ENCODE data around the gene ACYP2.
"Not testable (repeated sequence)": the region's sequence is repeated elsewhere in the genome, so short reads cannot be mapped to it uniquely, and the experiment has no call there.

Gene ACYP2

GRCh38 chr2:54255230-54256090, 140.0 kb downstream of the ACYP2 start:
- no peak overlapping the region for H3K9ac ChIP-seq (ENCODE audit: insufficient read length)
- TF ChIP-seq POLR2AphosphoS5 (IDR thresholded peaks at IDR 0.05; ENCODE audit: borderline replicate concordance, low read depth, low read length), result no peak

GRCh38 chr2:54256091-54256694, 140.8 kb downstream of the ACYP2 start, which contains the start of gene TSPYL6:
Gene TSPYL6 (minus strand): TSS chr2:54256229. CDS start chr2:54256151, 78 bp downstream.
- no peak within 1 kb of the TSS for H3K27ac ChIP-seq
- no peak within 1 kb of the TSS for H3K4me3 ChIP-seq
- TF ChIP-seq FOXP2 (optimal IDR thresholded peaks at IDR 0.05; ENCODE audit: control extremely low read depth, extremely low read length, insufficient read depth) (no peak), EZH2 (IDR thresholded peaks at IDR 0.05) (no peak), POLR2AphosphoS5 (IDR thresholded peaks at IDR 0.05; ENCODE audit: borderline replicate concordance, low read depth, low read length) (no peak)
- H3K9ac ChIP-seq (ENCODE audit: insufficient read length), result no peak within 1 kb of the TSS
- H3K9me3 ChIP-seq (ENCODE audit: low read depth, low read length), result no peaks in the 10 kb centered on the region
- no peak for DNase-seq (ENCODE audit: low read depth, low spot score)
- no peaks in the 10 kb centered on the region for H3K36me3 ChIP-seq (ENCODE audit: insufficient read depth, low read length)

More at GRCh38 chr2:54255230-54256090, 140.0 kb downstream of the ACYP2 start:
- H3K27ac ChIP-seq, result no peak overlapping the region
- H3K36me3 ChIP-seq (ENCODE audit: insufficient read depth, low read length), result no peaks in the 10 kb centered on the region
- H3K9me3 ChIP-seq (ENCODE audit: low read depth, low read length), result no peaks in the 10 kb centered on the region
- no peak for DNase-seq (ENCODE audit: low read depth, low spot score)
- H3K4me3 ChIP-seq, result no peak overlapping the region

- H3K9me3 ChIP-seq (ENCODE audit: low read depth, low read length), result no peaks in the 10 kb centered on the region
- TF ChIP-seq FOXP2 (optimal IDR thresholded peaks at IDR 0.05; ENCODE audit: control extremely low read depth, extremely low read length, insufficient read depth) (no peak), EZH2 (IDR thresholded peaks at IDR 0.05) (no peak), POLR2AphosphoS5 (IDR thresholded peaks at IDR 0.05; ENCODE audit: borderline replicate concordance, low read depth, low read length) (no peak)
- DNase-seq (ENCODE audit: low read depth, low spot score), result no peak
- no peaks in the 10 kb centered on the region for H3K36me3 ChIP-seq (ENCODE audit: insufficient read depth, low read length)
- no peak overlapping the region for H3K27ac ChIP-seq
- no peak overlapping the region for H3K4me3 ChIP-seq
- H3K9ac ChIP-seq (ENCODE audit: insufficient read length), result no peak overlapping the region
Measured at GRCh38 chr2:54258166-54258565, 142.8 kb downstream of the ACYP2 start.

- no peak overlapping the region for H3K27ac ChIP-seq
- H3K9ac ChIP-seq (ENCODE audit: insufficient read length), result no peak overlapping the region
- DNase-seq (ENCODE audit: low read depth, low spot score), result no peak
- no peaks in the 10 kb centered on the region for H3K9me3 ChIP-seq (ENCODE audit: low read depth, low read length)
- no peak overlapping the region for H3K4me3 ChIP-seq
- no peaks in the 10 kb centered on the region for H3K36me3 ChIP-seq (ENCODE audit: insufficient read depth, low read length)
- TF ChIP-seq EZH2 (IDR thresholded peaks at IDR 0.05), result no peak
- TF ChIP-seq POLR2AphosphoS5 (IDR thresholded peaks at IDR 0.05; ENCODE audit: borderline replicate concordance, low read depth, low read length), result no peak
- TF ChIP-seq FOXP2 (optimal IDR thresholded peaks at IDR 0.05; ENCODE audit: control extremely low read depth, extremely low read length, insufficient read depth), result no peak
Measured at GRCh38 chr2:54259413-54260240, 144.2 kb downstream of the ACYP2 start.

- no peak for TF ChIP-seq FOXP2 (optimal IDR thresholded peaks at IDR 0.05; ENCODE audit: control extremely low read depth, extremely low read length, insufficient read depth)
- TF ChIP-seq POLR2AphosphoS5 (IDR thresholded peaks at IDR 0.05; ENCODE audit: borderline replicate concordance, low read depth, low read length), result no peak
- TF ChIP-seq EZH2 (IDR thresholded peaks at IDR 0.05), result no peak
- H3K9ac ChIP-seq (ENCODE audit: insufficient read length), result no peak overlapping the region
- no peak for DNase-seq (ENCODE audit: low read depth, low spot score)
Measured at GRCh38 chr2:54260241-54260595, 144.8 kb downstream of the ACYP2 start.

GRCh38 chr2:54261537-54261936, 146.1 kb downstream of the ACYP2 start:
- no peak overlapping the region for H3K27ac ChIP-seq

More at GRCh38 chr2:54260241-54260595, 144.8 kb downstream of the ACYP2 start:
- Histone ChIP-seq H3K36me3 (ENCODE audit: insufficient read depth, low read length) (no peaks in the 10 kb centered on the region), H3K4me3 (no peak overlapping the region), H3K9me3 (ENCODE audit: low read depth, low read length) (no peaks in the 10 kb centered on the region), H3K27ac (no peak overlapping the region)

GRCh38 chr2:54262015-54262765, 146.8 kb downstream of the ACYP2 start:
- Histone ChIP-seq H3K4me3 (no peak overlapping the region), H3K27ac (no peak overlapping the region), H3K9me3 (ENCODE audit: low read depth, low read length) (no peaks in the 10 kb centered on the region), H3K9ac (ENCODE audit: insufficient read length) (no peak overlapping the region), H3K36me3 (ENCODE audit: insufficient read depth, low read length) (no peaks in the 10 kb centered on the region)
- no peak for TF ChIP-seq FOXP2 (optimal IDR thresholded peaks at IDR 0.05; ENCODE audit: control extremely low read depth, extremely low read length, insufficient read depth)
- no peak for TF ChIP-seq EZH2 (IDR thresholded peaks at IDR 0.05)
- TF ChIP-seq POLR2AphosphoS5 (IDR thresholded peaks at IDR 0.05; ENCODE audit: borderline replicate concordance, low read depth, low read length), result no peak
- no peak for DNase-seq (ENCODE audit: low read depth, low spot score)

More at GRCh38 chr2:54261537-54261936, 146.1 kb downstream of the ACYP2 start:
- TF ChIP-seq FOXP2 (optimal IDR thresholded peaks at IDR 0.05; ENCODE audit: control extremely low read depth, extremely low read length, insufficient read depth) (no peak), POLR2AphosphoS5 (IDR thresholded peaks at IDR 0.05; ENCODE audit: borderline replicate concordance, low read depth, low read length) (no peak), EZH2 (IDR thresholded peaks at IDR 0.05) (no peak)
- H3K4me3 ChIP-seq, result no peak overlapping the region
- H3K9ac ChIP-seq (ENCODE audit: insufficient read length), result no peak overlapping the region
- DNase-seq (ENCODE audit: low read depth, low spot score), result no peak
- H3K36me3 ChIP-seq (ENCODE audit: insufficient read depth, low read length), result no peaks in the 10 kb centered on the region
- H3K9me3 ChIP-seq (ENCODE audit: low read depth, low read length), result no peaks in the 10 kb centered on the region

GRCh38 chr2:54265081-54265480, 149.7 kb downstream of the ACYP2 start:
- not testable (repeated sequence) for DNase-seq (ENCODE audit: low read depth, low spot score); H3K4me3 ChIP-seq; H3K36me3 ChIP-seq (ENCODE audit: insufficient read depth, low read length); H3K27ac ChIP-seq; H3K9ac ChIP-seq (ENCODE audit: insufficient read length); H3K9me3 ChIP-seq (ENCODE audit: low read depth, low read length)

All from SK-N-MC (cell line).